ENCODE measurements around the gene TBC1D22A. TPM values are rescaled to one million over a fixed set of nuclear protein-coding genes. Genes with fewer than 3 reads are reported as not detected.

The TBC1D22A gene
- total RNA-seq, 3 donors from 2014 or later = 19.0 to 23.6 (median 23.6) TPM

DNA sequence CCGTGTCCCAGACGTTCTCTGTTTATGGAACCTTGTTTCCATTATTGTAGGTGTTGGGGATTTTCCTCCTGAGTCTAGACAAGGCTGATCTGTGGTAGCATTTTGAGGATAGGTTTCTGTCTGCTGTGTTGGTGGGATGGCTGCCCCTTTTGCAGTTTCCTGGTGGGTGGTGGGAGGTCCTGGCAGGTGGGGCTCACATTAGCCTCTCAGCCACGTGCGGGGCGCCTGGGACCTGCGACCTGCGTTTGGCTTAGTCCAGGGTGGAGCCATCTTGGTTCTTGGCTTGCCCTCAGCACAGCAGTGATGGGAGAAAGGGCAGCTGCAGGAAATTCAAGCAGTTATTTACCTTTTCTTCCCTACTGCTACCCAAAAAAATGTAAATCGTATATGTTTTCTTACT is 143.4 kb downstream of the TBC1D22A start:
- H3K9me3 ChIP-seq = no peaks in the 10 kb centered on the region
- no peak overlapping the region for H3K4me3 ChIP-seq
- no peaks in the 10 kb centered on the region for H3K27me3 ChIP-seq
- intact Hi-C loops (cut with DNase I; ENCODE audit: low total_unique reads) = no loop called here
- DNase-seq (ENCODE audit: low spot score in 2 of 2) = no peak
- no peak overlapping the region for H3K27ac ChIP-seq
- no peaks in the 10 kb centered on the region for H3K36me3 ChIP-seq
- TF ChIP-seq POLR2AphosphoS5 (IDR thresholded peaks at IDR 0.05) = no peak
- TF ChIP-seq, protein P1, sequence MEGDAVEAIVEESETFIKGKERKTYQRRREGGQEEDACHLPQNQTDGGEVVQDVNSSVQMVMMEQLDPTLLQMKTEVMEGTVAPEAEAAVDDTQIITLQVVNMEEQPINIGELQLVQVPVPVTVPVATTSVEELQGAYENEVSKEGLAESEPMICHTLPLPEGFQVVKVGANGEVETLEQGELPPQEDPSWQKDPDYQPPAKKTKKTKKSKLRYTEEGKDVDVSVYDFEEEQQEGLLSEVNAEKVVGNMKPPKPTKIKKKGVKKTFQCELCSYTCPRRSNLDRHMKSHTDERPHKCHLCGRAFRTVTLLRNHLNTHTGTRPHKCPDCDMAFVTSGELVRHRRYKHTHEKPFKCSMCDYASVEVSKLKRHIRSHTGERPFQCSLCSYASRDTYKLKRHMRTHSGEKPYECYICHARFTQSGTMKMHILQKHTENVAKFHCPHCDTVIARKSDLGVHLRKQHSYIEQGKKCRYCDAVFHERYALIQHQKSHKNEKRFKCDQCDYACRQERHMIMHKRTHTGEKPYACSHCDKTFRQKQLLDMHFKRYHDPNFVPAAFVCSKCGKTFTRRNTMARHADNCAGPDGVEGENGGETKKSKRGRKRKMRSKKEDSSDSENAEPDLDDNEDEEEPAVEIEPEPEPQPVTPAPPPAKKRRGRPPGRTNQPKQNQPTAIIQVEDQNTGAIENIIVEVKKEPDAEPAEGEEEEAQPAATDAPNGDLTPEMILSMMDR (IDR thresholded peaks at IDR 0.05) = no peak
- TF ChIP-seq POLR2A (IDR thresholded peaks at IDR 0.05) = no peak
- H3K4me1 ChIP-seq = no peaks in the 10 kb centered on the region

DNA sequence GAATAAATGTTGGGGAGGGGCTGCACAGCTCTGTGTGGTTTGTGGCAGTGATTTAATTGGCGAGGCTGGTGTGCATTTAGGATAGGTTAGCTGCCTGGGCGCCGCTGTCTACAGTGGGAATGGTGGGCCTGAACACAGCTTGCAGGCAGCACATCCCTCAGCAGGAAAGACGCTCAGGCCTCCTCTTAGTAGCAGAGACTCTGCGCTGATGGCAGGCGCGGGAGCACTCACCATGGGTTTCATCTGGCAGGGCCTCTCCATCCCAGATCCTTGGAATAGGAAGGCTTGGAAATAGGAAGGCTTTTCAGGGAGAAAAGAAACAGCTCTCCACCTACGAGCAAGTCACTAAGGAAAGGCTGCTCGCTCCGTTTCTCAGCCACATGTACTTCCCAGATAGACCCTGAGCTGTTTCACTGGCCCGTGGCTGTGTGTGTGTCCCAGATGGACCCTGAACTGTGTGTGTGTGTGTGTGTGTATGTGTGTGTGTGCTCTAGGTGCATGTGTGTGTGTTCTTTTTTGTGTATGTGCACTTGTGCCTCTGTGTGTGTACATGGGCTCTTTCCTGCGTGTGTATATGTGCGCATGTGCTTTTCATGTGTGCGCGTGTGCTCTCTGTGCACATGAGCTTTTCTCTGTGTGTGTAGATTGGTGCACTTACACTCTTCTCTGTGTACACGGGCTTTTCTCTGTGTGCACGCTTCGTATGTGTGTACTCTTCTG is 144.0 kb downstream of the TBC1D22A start:
- DNase-seq (ENCODE audit: low spot score in 2 of 2) = no peak
- intact Hi-C loops (cut with DNase I; ENCODE audit: low total_unique reads) = no loop called here
- no peak overlapping the region for H3K27ac ChIP-seq

DNA sequence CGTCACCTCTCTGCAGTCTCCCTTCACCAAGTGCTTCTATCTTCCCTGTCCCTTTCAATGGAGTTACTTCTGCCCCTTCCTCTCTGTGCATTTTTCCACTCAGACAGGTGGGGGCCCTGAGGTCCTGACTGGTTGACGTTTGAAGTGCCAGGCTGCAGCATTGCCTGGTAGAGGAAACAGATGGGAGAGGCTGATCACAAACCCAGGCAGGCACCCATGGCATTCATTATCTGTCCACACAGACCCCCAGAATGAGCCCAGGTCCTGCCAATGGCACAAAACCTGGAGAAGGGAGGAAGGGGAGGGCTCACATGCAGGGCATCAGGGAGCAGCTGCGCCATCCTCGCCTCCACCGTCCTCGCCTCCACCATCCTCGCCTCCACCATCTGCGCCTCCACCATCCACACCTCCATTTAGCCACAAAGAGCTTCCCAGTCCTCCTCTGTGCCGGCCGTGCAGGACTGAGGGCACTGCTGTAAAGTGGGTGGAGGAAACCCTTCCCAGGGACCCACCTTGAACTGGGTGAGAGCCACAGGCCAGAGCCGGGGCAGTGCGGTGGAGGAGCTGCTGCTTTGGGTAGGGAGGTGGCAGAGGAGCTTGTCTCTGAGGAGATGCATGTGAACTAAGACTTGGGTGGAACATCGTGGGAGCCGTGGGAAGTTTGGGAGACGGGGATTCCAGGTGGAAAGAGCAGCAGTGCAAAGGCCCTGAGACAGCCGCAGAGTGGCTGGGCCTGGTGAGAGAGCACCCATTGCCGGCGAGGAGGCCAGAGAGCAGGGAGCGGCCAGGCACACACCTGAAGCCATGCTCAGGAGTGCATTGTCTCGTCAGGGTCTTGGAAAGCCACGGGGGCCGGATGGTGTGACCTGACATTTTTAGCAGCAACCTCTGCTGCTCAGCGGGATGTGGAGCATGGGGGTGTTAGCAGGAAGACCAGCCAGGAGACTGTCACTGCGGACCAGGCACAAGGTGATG is 145.1 kb downstream of the TBC1D22A start:
- Histone ChIP-seq H3K27me3 (no peaks in the 10 kb centered on the region), H3K27ac (no peak overlapping the region), H3K4me1 (no peaks in the 10 kb centered on the region), H3K36me3 (no peaks in the 10 kb centered on the region), H3K4me3 (no peak overlapping the region), H3K9me3 (no peaks in the 10 kb centered on the region)
- TF ChIP-seq POLR2A (IDR thresholded peaks at IDR 0.05) (no peak), POLR2AphosphoS5 (IDR thresholded peaks at IDR 0.05) (no peak)
- TF ChIP-seq, protein P1 (IDR thresholded peaks at IDR 0.05) = no peak
- no peak for DNase-seq (ENCODE audit: low spot score in 2 of 2)
- intact Hi-C loops (cut with DNase I; ENCODE audit: low total_unique reads) = no loop called here

More for the DNA sequence above, 144.0 kb downstream of the TBC1D22A start:
- Histone ChIP-seq H3K9me3 (no peaks in the 10 kb centered on the region), H3K4me1 (no peaks in the 10 kb centered on the region), H3K36me3 (no peaks in the 10 kb centered on the region), H3K4me3 (no peak overlapping the region), H3K27me3 (no peaks in the 10 kb centered on the region)
- TF ChIP-seq POLR2AphosphoS5 (IDR thresholded peaks at IDR 0.05) = no peak
- TF ChIP-seq, protein P1 (IDR thresholded peaks at IDR 0.05) = no peak

DNA sequence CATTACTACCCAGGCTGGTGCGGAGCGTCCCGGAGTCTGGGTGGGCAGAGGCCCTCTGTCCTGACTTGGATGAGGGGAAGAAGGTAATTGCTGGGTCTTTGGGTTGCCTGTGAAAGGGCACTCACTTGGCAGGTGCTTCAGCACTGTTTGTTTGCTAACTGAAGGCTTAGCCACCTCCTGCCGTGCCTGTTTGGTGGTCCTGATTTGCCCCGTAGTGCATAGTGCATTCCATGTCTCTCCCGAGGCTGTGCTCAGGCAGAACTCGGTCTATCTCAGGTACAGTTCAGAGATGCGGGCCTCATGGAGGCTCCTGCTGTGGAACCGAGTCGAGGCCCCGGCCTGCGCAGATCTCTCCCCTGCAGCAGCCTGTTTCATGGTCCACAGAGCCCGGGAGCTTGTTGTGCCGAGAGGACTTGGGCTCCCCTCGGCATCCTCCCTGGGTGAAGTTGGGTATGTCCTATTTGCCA is 146.2 kb downstream of the TBC1D22A start:
- Histone ChIP-seq H3K9me3 (no peaks in the 10 kb centered on the region), H3K36me3 (no peaks in the 10 kb centered on the region), H3K27me3 (no peaks in the 10 kb centered on the region), H3K27ac (no peak overlapping the region), H3K4me3 (no peak overlapping the region), H3K4me1 (no peaks in the 10 kb centered on the region)
- TF ChIP-seq, protein P1 (IDR thresholded peaks at IDR 0.05) = no peak
- no peak for DNase-seq (ENCODE audit: low spot score in 2 of 2)
- intact Hi-C loops (cut with DNase I; ENCODE audit: low total_unique reads) = no loop called here
